Caco-2 (cell line): ENCODE results near the gene PDGFA. TPM values are rescaled to one million over a fixed set of nuclear protein-coding genes. Genes with fewer than 3 reads are reported as not detected.

Experiments
- BruUV-seq: library from RNA; stranded (reverse); fragments of 400-500 nt; replicated peaks from 2 replicates; lab custom pipeline; 2021; lab: Mats Ljungman, UMichigan
- CTCF ChIA-PET: fragments of 300-600 bp; sonication (Branson Sonifier 250); formaldehyde crosslinking; loops from one replicate; lab custom pipeline; 2022; ENCODE audit warnings: antibody characterized with exemption; lab: Charles Lee
- POLR2A ChIA-PET: fragments of 300-600 bp; sonication (Branson Sonifier 250); formaldehyde crosslinking; loops from one replicate; lab custom pipeline; 2022; ENCODE audit warnings: antibody characterized with exemption; lab: Charles Lee
- DNase-seq, 2 experiments: peaks; one replicate each; pipeline versions ENCODE4 v3.0.0 to v3.0.0-alpha.2; 2020 to 2022
- H3K27me3 ChIP-seq: replicated peaks from 2 replicates; pipeline ENCODE4 v1.6.0; 2011; ENCODE audit warnings: low read length; ENCODE audit not compliant: control insufficient read depth, insufficient read depth
- H3K36me3 ChIP-seq: 2 replicates; pipeline ENCODE4 v1.5.1; 2011; ENCODE audit warnings: low read length; ENCODE audit not compliant: control insufficient read depth, insufficient read depth
- H3K4me1 ChIP-seq: fragments of 250-450 bp; sonication (Bioruptor Pico); 2 replicates; pipeline ENCODE4 v1.5.1; 2020; ENCODE audit warnings: mild to moderate bottlenecking
- H3K4me3 ChIP-seq: 2 replicates; pipeline ENCODE4 v1.5.1; 2011; ENCODE audit warnings: low read depth, mild to moderate bottlenecking, control low read depth, low read length
- H3K9me3 ChIP-seq: fragments of 250-450 bp; sonication (Bioruptor Pico); 2 replicates; pipeline ENCODE4 v1.5.1; 2020; ENCODE audit warnings: mild to moderate bottlenecking, moderate library complexity
- H3K27ac Mint-ChIP-seq: one replicate; pipeline ENCODE4 v1.8.0; 2022; ENCODE audit warnings: mixed read lengths; ENCODE audit not compliant: unreplicated experiment
- H3K27me3 Mint-ChIP-seq: one replicate; pipeline ENCODE4 v1.8.0; 2022; ENCODE audit warnings: mixed read lengths; ENCODE audit not compliant: insufficient read depth, unreplicated experiment
- H3K36me3 Mint-ChIP-seq: one replicate; pipeline ENCODE4 v1.8.0; 2022; ENCODE audit warnings: mild to moderate bottlenecking, mixed read lengths; ENCODE audit not compliant: insufficient read depth, unreplicated experiment
- H3K4me1 Mint-ChIP-seq: one replicate; pipeline ENCODE4 v1.8.0; 2022; ENCODE audit warnings: low read depth, mixed read lengths; ENCODE audit not compliant: unreplicated experiment
- H3K4me3 Mint-ChIP-seq: one replicate; pipeline ENCODE4 v1.8.0; 2022; ENCODE audit warnings: mild to moderate bottlenecking, moderate library complexity, mixed read lengths; ENCODE audit not compliant: unreplicated experiment
- H3K9me3 Mint-ChIP-seq: one replicate; pipeline ENCODE4 v1.8.0; 2022; ENCODE audit warnings: mixed read lengths; ENCODE audit not compliant: unreplicated experiment
- intact Hi-C: fragments of 100-400 bp; cut with micrococcal nuclease; formaldehyde crosslinking; loops from one replicate; pipeline ENCODE4 v1.10.0; 2022; ENCODE audit not compliant: unreplicated experiment
- total RNA-seq: library from RNA; stranded (reverse); gene quantifications from 2 replicates; pipeline ENCODE4 v1.2.3, GENCODE V29; 2022
- TF ChIP-seq, protein P1 (sequence below), 2 experiments: fragments of 200-600 bp in 1 of 2; IDR thresholded peaks; 1 replicate in 1 of 2; 2 replicates in 1 of 2; pipeline versions ENCODE4 v1.5.1 to v1.8.0; 2011 to 2022; ENCODE audit warnings: antibody characterized with exemption in 1 of 2, control low read depth in 1 of 2, inconsistent platforms in 1 of 2, low read depth in 1 of 2, low read length in 1 of 2, mild to moderate bottlenecking in 1 of 2, moderate library complexity in 1 of 2; ENCODE audit not compliant: insufficient read depth in 1 of 2, severe bottlenecking in 1 of 2, unreplicated experiment in 1 of 2

Gene PDGFA
- total RNA-seq, 1 experiment from 2014 or later, result 78.5 TPM

- TSS peak; percentile 32 for BruUV-seq
- POLR2A ChIA-PET, result no interaction called here
These were observed 29.6 kb upstream of the PDGFA start for GRCh38 chr7:549066-549890.

GRCh38 chr7:548401-548800, 28.8 kb upstream of the PDGFA start:
- Histone ChIP-seq H3K4me3 (no peak overlapping the region), H3K9me3 (no peaks in the 10 kb centered on the region), H3K27me3 (no peaks in the 10 kb centered on the region), H3K4me1 (peaks cover under 1% of the 10 kb centered on the region; the same call in 1 of the 2 replicates), H3K36me3 (no peaks in the 10 kb centered on the region; the same call in 1 of the 2 replicates)
- H3K36me3 Mint-ChIP-seq, result peaks cover 6% of the 10 kb centered on the region
- CTCF ChIA-PET, result no interaction called here
- TF ChIP-seq, protein P1, sequence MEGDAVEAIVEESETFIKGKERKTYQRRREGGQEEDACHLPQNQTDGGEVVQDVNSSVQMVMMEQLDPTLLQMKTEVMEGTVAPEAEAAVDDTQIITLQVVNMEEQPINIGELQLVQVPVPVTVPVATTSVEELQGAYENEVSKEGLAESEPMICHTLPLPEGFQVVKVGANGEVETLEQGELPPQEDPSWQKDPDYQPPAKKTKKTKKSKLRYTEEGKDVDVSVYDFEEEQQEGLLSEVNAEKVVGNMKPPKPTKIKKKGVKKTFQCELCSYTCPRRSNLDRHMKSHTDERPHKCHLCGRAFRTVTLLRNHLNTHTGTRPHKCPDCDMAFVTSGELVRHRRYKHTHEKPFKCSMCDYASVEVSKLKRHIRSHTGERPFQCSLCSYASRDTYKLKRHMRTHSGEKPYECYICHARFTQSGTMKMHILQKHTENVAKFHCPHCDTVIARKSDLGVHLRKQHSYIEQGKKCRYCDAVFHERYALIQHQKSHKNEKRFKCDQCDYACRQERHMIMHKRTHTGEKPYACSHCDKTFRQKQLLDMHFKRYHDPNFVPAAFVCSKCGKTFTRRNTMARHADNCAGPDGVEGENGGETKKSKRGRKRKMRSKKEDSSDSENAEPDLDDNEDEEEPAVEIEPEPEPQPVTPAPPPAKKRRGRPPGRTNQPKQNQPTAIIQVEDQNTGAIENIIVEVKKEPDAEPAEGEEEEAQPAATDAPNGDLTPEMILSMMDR (IDR thresholded peaks at IDR 0.05; ENCODE audit: insufficient read depth in 1 of 2, low read depth in 1 of 2, low read length in 1 of 2, severe bottlenecking in 1 of 2, unreplicated experiment in 1 of 2), result no peak
- H3K4me1 Mint-ChIP-seq, result peaks cover 5% of the 10 kb centered on the region
- POLR2A ChIA-PET, result no interaction called here
- peak overlapping the region; percentile 50 for H3K27ac Mint-ChIP-seq
- DNase-seq, result no peak
- H3K4me3 Mint-ChIP-seq, result no peak overlapping the region
- intact Hi-C loops, result no loop called here
- BruUV-seq, result no TSS peak
- no peaks in the 10 kb centered on the region for H3K9me3 Mint-ChIP-seq
- no peaks in the 10 kb centered on the region for H3K27me3 Mint-ChIP-seq

More at GRCh38 chr7:549066-549890, 29.6 kb upstream of the PDGFA start:
- H3K4me3 Mint-ChIP-seq, result no peak overlapping the region
- H3K9me3 Mint-ChIP-seq, result no peaks in the 10 kb centered on the region
- H3K27ac Mint-ChIP-seq, result peak overlapping the region; percentile 50
- no peaks in the 10 kb centered on the region for H3K4me1 Mint-ChIP-seq
- no peaks in the 10 kb centered on the region for H3K27me3 Mint-ChIP-seq
- intact Hi-C loops, result no loop called here
- Histone ChIP-seq H3K4me1 (no peaks in the 10 kb centered on the region), H3K4me3 (no peak overlapping the region), H3K27me3 (no peaks in the 10 kb centered on the region), H3K9me3 (no peaks in the 10 kb centered on the region), H3K36me3 (no peaks in the 10 kb centered on the region; the same call in 1 of the 2 replicates)
- DNase-seq, result no peak
- CTCF ChIA-PET, result no interaction called here
- no peaks in the 10 kb centered on the region for H3K36me3 Mint-ChIP-seq
- TF ChIP-seq, protein P1 (IDR thresholded peaks at IDR 0.05; ENCODE audit: insufficient read depth in 1 of 2, low read depth in 1 of 2, low read length in 1 of 2, severe bottlenecking in 1 of 2, unreplicated experiment in 1 of 2), result no peak

GRCh38 chr7:545470-545869, 25.8 kb upstream of the PDGFA start:
- POLR2A ChIA-PET, result no interaction called here
- DNase-seq, result no peak
- Histone ChIP-seq H3K9me3 (no peaks in the 10 kb centered on the region), H3K36me3 (no peaks in the 10 kb centered on the region; the same call in 1 of the 2 replicates), H3K27me3 (no peaks in the 10 kb centered on the region), H3K4me3 (no peak overlapping the region), H3K4me1 (peaks cover 15% of the 10 kb centered on the region)
- H3K4me1 Mint-ChIP-seq, result peaks cover 28% of the 10 kb centered on the region
- no peaks in the 10 kb centered on the region for H3K9me3 Mint-ChIP-seq
- no peak overlapping the region for H3K27ac Mint-ChIP-seq
- BruUV-seq, result no TSS peak
- CTCF ChIA-PET, result no interaction called here
- H3K4me3 Mint-ChIP-seq, result no peak overlapping the region
- intact Hi-C loops, result no loop called here
- H3K36me3 Mint-ChIP-seq, result peaks cover 6% of the 10 kb centered on the region
- TF ChIP-seq, protein P1 (IDR thresholded peaks at IDR 0.05; ENCODE audit: insufficient read depth in 1 of 2, low read depth in 1 of 2, low read length in 1 of 2, severe bottlenecking in 1 of 2, unreplicated experiment in 1 of 2), result no peak
- H3K27me3 Mint-ChIP-seq, result no peaks in the 10 kb centered on the region
